H1 (cell line): Measurements from ENCODE around the gene TAGLN3. TPM values are rescaled to one million over a fixed set of nuclear protein-coding genes. Genes with fewer than 3 reads are reported as not detected.

Source experiments
- BACH1 ChIP-seq: IDR thresholded peaks from 2 replicates; pipeline ENCODE4 v1.6.1; 2012; ENCODE audit warnings: low read length, improper control_type of control experiment
- BCL11A ChIP-seq, 2 experiments: IDR thresholded peaks; one replicate each; pipeline ENCODE4 v1.6.1; 2011; ENCODE audit warnings: low read depth in 2 of 2, low read length in 2 of 2, mild to moderate bottlenecking in 2 of 2
- CHD2 ChIP-seq: IDR thresholded peaks from 2 replicates; pipeline ENCODE4 v1.6.1; 2012; ENCODE audit warnings: low read length, improper control_type of control experiment
- CTCF ChIP-seq, 3 experiments: IDR thresholded peaks; 1 replicate in 2 of 3; 2 replicates in 1 of 3; pipeline versions ENCODE4 v1.5.1 to v1.6.1; 2011; ENCODE audit warnings: low read length in 3 of 3, mild to moderate bottlenecking in 3 of 3, inconsistent platforms in 2 of 3, low read depth in 1 of 3, moderate library complexity in 1 of 3; ENCODE audit not compliant: insufficient read depth in 1 of 3; ENCODE audit errors: control extremely low read depth in 1 of 3
- E2F6 ChIP-seq: IDR thresholded peaks from 2 replicates; pipeline ENCODE4 v1.6.1; 2012; ENCODE audit warnings: inconsistent platforms
- EGR1 ChIP-seq: IDR thresholded peaks from 2 replicates; pipeline ENCODE4 v1.6.1; 2011; ENCODE audit warnings: low read depth, low read length, borderline replicate concordance
- EZH2 ChIP-seq: fragments of 200-600 bp; sonication (generic); IDR thresholded peaks from 2 replicates; pipeline ENCODE4 v1.7.1; 2012; ENCODE audit warnings: low read depth, mild to moderate bottlenecking, moderate library complexity, low read length, inconsistent platforms; ENCODE audit not compliant: severe bottlenecking
- HDAC6 ChIP-seq: IDR thresholded peaks from one replicate; pipeline ENCODE4 v1.7.1; 2012; ENCODE audit warnings: low read depth, mild to moderate bottlenecking, inconsistent platforms, low read length, moderate library complexity
- KDM4A ChIP-seq: IDR thresholded peaks from one replicate; pipeline ENCODE4 v1.7.1; 2012; ENCODE audit warnings: low read depth, mild to moderate bottlenecking, moderate library complexity, low read length, inconsistent platforms; ENCODE audit not compliant: severe bottlenecking
- KDM5A ChIP-seq: fragments of 200-600 bp; IDR thresholded peaks from 2 replicates; pipeline ENCODE4 v1.7.1; 2012; ENCODE audit warnings: mild to moderate bottlenecking, low read length, inconsistent platforms, mixed read lengths
- MAFK ChIP-seq: IDR thresholded peaks from 2 replicates; pipeline ENCODE4 v1.6.1; 2012; ENCODE audit warnings: low read depth, mild to moderate bottlenecking, improper control_type of control experiment, low read length
- POLR2A ChIP-seq, 2 experiments: IDR thresholded peaks; 1 replicate in 1 of 2; 2 replicates in 1 of 2; pipeline ENCODE4 v1.6.1; 2011; ENCODE audit warnings: low read depth in 2 of 2, low read length in 2 of 2, mild to moderate bottlenecking in 2 of 2; ENCODE audit errors: control extremely low read depth in 1 of 2
- POU5F1 ChIP-seq: IDR thresholded peaks from 2 replicates; pipeline ENCODE4 v1.6.1; 2011; ENCODE audit warnings: low read depth, mild to moderate bottlenecking, low read length, moderate library complexity
- RFX5 ChIP-seq: IDR thresholded peaks from 2 replicates; pipeline ENCODE4 v1.6.1; 2011; ENCODE audit warnings: low read depth, low read length, improper control_type of control experiment, borderline replicate concordance
- RXRA ChIP-seq: IDR thresholded peaks from 2 replicates; pipeline ENCODE4 v1.6.1; 2011; ENCODE audit warnings: low read depth, mild to moderate bottlenecking, low read length, moderate library complexity; ENCODE audit not compliant: insufficient read depth
- SIN3A ChIP-seq, 2 experiments: IDR thresholded peaks in 1 of 2; conservative IDR thresholded peaks in 1 of 2; 2 replicates each; pipeline ENCODE4 v1.6.1; 2011 to 2012; ENCODE audit warnings: low read length in 2 of 2, improper control_type of control experiment in 1 of 2, low read depth in 1 of 2, mild to moderate bottlenecking in 1 of 2
- SIX5 ChIP-seq: IDR thresholded peaks from 2 replicates; pipeline ENCODE4 v1.6.1; 2011; ENCODE audit warnings: mild to moderate bottlenecking, low read depth, low read length
- SP1 ChIP-seq: IDR thresholded peaks from 2 replicates; pipeline ENCODE4 v1.6.1; 2011; ENCODE audit warnings: low read depth, low read length
- SRF ChIP-seq: IDR thresholded peaks from 2 replicates; pipeline ENCODE4 v1.6.1; 2011; ENCODE audit warnings: mild to moderate bottlenecking, low read depth, low read length, moderate library complexity
- TCF12 ChIP-seq: IDR thresholded peaks from 2 replicates; pipeline ENCODE4 v1.6.1; 2011; ENCODE audit warnings: low read depth, mild to moderate bottlenecking, low read length
- YY1 ChIP-seq: IDR thresholded peaks from 2 replicates; pipeline ENCODE4 v1.6.1; 2011; ENCODE audit warnings: low read depth, mild to moderate bottlenecking, low read length
- ZNF274 ChIP-seq: IDR thresholded peaks from 2 replicates; pipeline ENCODE4 v1.7.0; 2012; ENCODE audit warnings: low read length, borderline replicate concordance; ENCODE audit errors: extremely low read depth
- polyA plus RNA-seq, 7 experiments: library from polyadenylated mRNA; depleted of rRNA in 3 of 7; stranded (reverse) in 5 of 7; unstranded in 2 of 7; fragments of >200 nt in 5 of 7; fragments of 200-250 nt in 2 of 7; gene quantifications; 1 replicate in 5 of 7; 2 replicates in 1 of 7; 4 replicates in 1 of 7; pipeline versions ENCODE4 v1.2.1 to v1.2.3, GENCODE V29; 2011 to 2013; ENCODE audit warnings: missing spikeins in 2 of 7, mixed read lengths in 2 of 7
- total RNA-seq: library from RNA; stranded (reverse); fragmentation: NEBNext Ultra II Directional; extraction: Animal tissue kit (Norgen Biotek cat#: 25700); gene quantifications from 2 replicates; pipeline ENCODE4 v1.2.1, GENCODE V29; 2021

Gene TAGLN3
- total and polyA plus RNA-seq, 2 of the 8 experiments (the other 6 are each of a cell fraction or from before 2014, with no cell fraction given): 6.3 to 7.5 TPM

- TF ChIP-seq RFX5: no peak
- TF ChIP-seq MAFK: no peak
- TF ChIP-seq TCF12: no peak
- no peak for TF ChIP-seq SIX5
- no peak for TF ChIP-seq EZH2
- TF ChIP-seq BACH1: peak; percentile 54
- no peak for TF ChIP-seq BCL11A (IDR thresholded peaks at IDR 0.05; ENCODE audit: low read depth in 2 of 2, low read length in 2 of 2)
- TF ChIP-seq SRF: no peak
- no peak for TF ChIP-seq ZNF274
- TF ChIP-seq POU5F1: no peak
- TF ChIP-seq HDAC6: no peak
- no peak for TF ChIP-seq EGR1
- no peak for TF ChIP-seq SP1
- peak; percentile 87 for TF ChIP-seq YY1
- TF ChIP-seq KDM5A: no peak
- TF ChIP-seq KDM4A: peak; percentile 98
- TF ChIP-seq POLR2A (IDR thresholded peaks at IDR 0.05; ENCODE audit: control extremely low read depth in 1 of 2, low read depth in 2 of 2, low read length in 2 of 2): peak; percentile 86 to 93
- TF ChIP-seq SIN3A (conservative IDR thresholded peaks at IDR 0.05 in 1 of 2, IDR thresholded peaks at IDR 0.05 in 1 of 2; ENCODE audit: low read depth in 1 of 2, low read length in 2 of 2): peak; percentile 40 to 49; a peak in 1 of 4 replicates
- no peak for TF ChIP-seq CHD2
- TF ChIP-seq E2F6: peak; percentile 68; the same call in 1 of the 2 replicates
- no peak for TF ChIP-seq CTCF (IDR thresholded peaks at IDR 0.05; ENCODE audit: control extremely low read depth in 1 of 3, insufficient read depth in 1 of 3, low read depth in 1 of 3, low read length in 3 of 3)
- TF ChIP-seq RXRA: no peak
Measured at GRCh38 chr3:111978583-111979433, 19.9 kb upstream of the TAGLN3 start, which contains the start of gene ABHD10 (continued).
